Cardiac muscle cell (in vitro differentiated cells and primary cell): Measurements from ENCODE around the gene CYP4F8. TPM values are rescaled to one million over a fixed set of nuclear protein-coding genes. Genes with fewer than 3 reads are reported as not detected.

Experiments used
- DNase-seq, 2 donors: peaks; one replicate each; pipeline versions ENCODE4 v3.0.0 to v3.0.0-alpha.2; 2010 to 2017; ENCODE audit warnings: low read depth in 1 of 2, low spot score in 1 of 2
- H3K27ac ChIP-seq: fragments of 200-600 bp; sonication (generic); 2 replicates; pipeline ENCODE4 v1.5.1; 2016
- H3K27me3 ChIP-seq: fragments of 200-600 bp; sonication (generic); 2 replicates; pipeline ENCODE4 v1.6.0; 2016; ENCODE audit warnings: control low read depth
- H3K36me3 ChIP-seq: fragments of 200-600 bp; sonication (generic); 2 replicates; pipeline ENCODE4 v1.5.1; 2016; ENCODE audit warnings: control low read depth
- H3K4me1 ChIP-seq: fragments of 200-600 bp; sonication (generic); 2 replicates; pipeline ENCODE4 v1.8.1; 2017; ENCODE audit warnings: low read depth, mild to moderate bottlenecking, mixed run types
- H3K4me3 ChIP-seq: fragments of 200-600 bp; sonication (generic); 2 replicates; pipeline ENCODE4 v1.5.1; 2016; ENCODE audit warnings: mild to moderate bottlenecking
- H3K9me3 ChIP-seq: fragments of 200-600 bp; sonication (generic); 2 replicates; pipeline ENCODE4 v1.5.1; 2017; ENCODE audit warnings: low read depth, mild to moderate bottlenecking, control low read depth
- CTCF ChIP-seq: IDR thresholded peaks from 2 replicates; pipeline ENCODE4 v1.5.1; 2012; ENCODE audit warnings: low read depth, mild to moderate bottlenecking, low read length
- polyA plus RNA-seq: library from polyadenylated mRNA; unstranded; fragments of >200 nt; fragmentation: Nextera tagmentation; extraction: Ambion mirVana; gene quantifications from 2 replicates; pipeline ENCODE4 v1.2.1, GENCODE V29; 2016
- total RNA-seq: library from RNA; depleted of rRNA; stranded (reverse); fragments of >200 nt; gene quantifications from 2 replicates; pipeline ENCODE4 v1.2.3, GENCODE V29; 2016

Gene CYP4F8, protein sequence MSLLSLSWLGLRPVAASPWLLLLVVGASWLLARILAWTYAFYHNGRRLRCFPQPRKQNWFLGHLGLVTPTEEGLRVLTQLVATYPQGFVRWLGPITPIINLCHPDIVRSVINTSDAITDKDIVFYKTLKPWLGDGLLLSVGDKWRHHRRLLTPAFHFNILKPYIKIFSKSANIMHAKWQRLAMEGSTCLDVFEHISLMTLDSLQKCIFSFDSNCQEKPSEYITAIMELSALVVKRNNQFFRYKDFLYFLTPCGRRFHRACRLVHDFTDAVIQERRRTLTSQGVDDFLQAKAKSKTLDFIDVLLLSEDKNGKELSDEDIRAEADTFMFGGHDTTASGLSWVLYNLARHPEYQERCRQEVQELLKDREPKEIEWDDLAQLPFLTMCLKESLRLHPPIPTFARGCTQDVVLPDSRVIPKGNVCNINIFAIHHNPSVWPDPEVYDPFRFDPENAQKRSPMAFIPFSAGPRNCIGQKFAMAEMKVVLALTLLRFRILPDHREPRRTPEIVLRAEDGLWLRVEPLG
- total RNA-seq: not detected in 2 replicates
- polyA plus RNA-seq: not detected in 2 replicates

GRCh38 chr19:15614507-15615379 lies at the start of gene CYP4F8:
Gene CYP4F8, plus strand, starts transcription at chr19:15615218. Its CDS starts 399 bp downstream, at chr19:15615617.
- Histone ChIP-seq H3K9me3 (no peaks in the 10 kb centered on the region), H3K27me3 (no peaks in the 10 kb centered on the region), H3K36me3 (no peaks in the 10 kb centered on the region), H3K4me3 (no peak within 1 kb of the TSS), H3K27ac (no peak within 1 kb of the TSS), H3K4me1 (no peaks in the 10 kb centered on the region)
- DNase-seq: no peak
- no peak for TF ChIP-seq CTCF

- Histone ChIP-seq H3K27me3 (no peaks in the 10 kb centered on the region), H3K36me3 (no peaks in the 10 kb centered on the region), H3K9me3 (no peaks in the 10 kb centered on the region), H3K27ac (no peak overlapping the region), H3K4me3 (no peak overlapping the region), H3K4me1 (no peaks in the 10 kb centered on the region)
- DNase-seq: no peak
- no peak for TF ChIP-seq CTCF
Measured at GRCh38 chr19:15570420-15570819, 44.6 kb upstream of the CYP4F8 start.

- H3K4me1 ChIP-seq: no peaks in the 10 kb centered on the region
- no peaks in the 10 kb centered on the region for H3K36me3 ChIP-seq
- no peaks in the 10 kb centered on the region for H3K27me3 ChIP-seq
- H3K9me3 ChIP-seq: no peaks in the 10 kb centered on the region
- TF ChIP-seq CTCF: no peak
- no peak overlapping the region for H3K27ac ChIP-seq
- DNase-seq: no peak
- no peak overlapping the region for H3K4me3 ChIP-seq
Measured at GRCh38 chr19:15575406-15575805, 39.6 kb upstream of the CYP4F8 start.

DNA sequence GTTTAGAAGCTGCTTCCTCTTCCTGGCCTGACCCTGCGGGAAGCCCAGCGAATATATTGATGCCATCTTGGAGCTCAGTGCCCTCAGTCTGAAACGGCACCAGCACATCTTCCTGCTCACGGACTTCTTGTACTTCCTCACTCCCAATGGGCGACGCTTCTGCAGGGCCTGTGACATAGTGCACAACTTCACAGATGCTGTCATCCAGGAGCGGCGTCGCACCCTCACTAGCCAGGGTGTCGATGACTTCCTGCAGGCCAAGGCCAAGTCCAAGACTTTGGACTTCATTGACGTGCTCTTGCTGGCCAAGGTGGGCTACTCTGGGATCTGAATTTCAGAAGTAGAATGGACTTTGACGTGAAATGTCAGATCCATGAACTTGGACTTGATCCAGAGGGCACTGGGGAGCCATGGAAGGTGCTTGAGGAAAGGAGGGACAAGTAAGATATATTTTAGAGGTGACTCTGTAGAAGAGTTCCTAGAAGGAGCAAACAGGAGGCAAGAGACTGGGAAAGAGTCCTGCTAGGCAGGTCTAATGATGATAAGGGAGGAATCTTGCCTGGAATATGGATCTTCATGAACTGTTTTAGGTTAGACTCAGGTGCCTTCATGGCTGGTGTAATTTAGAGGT lies 38.4 kb upstream of the CYP4F8 start:
- H3K4me1 ChIP-seq: no peaks in the 10 kb centered on the region
- H3K9me3 ChIP-seq: no peaks in the 10 kb centered on the region
- TF ChIP-seq CTCF: no peak
- H3K36me3 ChIP-seq: no peaks in the 10 kb centered on the region
- no peak overlapping the region for H3K4me3 ChIP-seq
- H3K27ac ChIP-seq: no peak overlapping the region
- H3K27me3 ChIP-seq: no peaks in the 10 kb centered on the region
- DNase-seq: no peak

GRCh38 chr19:15577184-15577771 lies 37.7 kb upstream of the CYP4F8 start:
- H3K36me3 ChIP-seq: no peaks in the 10 kb centered on the region
- H3K4me3 ChIP-seq: no peak overlapping the region
- H3K27me3 ChIP-seq: no peaks in the 10 kb centered on the region
- no peak for DNase-seq
- H3K27ac ChIP-seq: no peak overlapping the region
- no peaks in the 10 kb centered on the region for H3K9me3 ChIP-seq
- H3K4me1 ChIP-seq: no peaks in the 10 kb centered on the region
- no peak for TF ChIP-seq CTCF
